SK-N-SH (cell line): ENCODE data around the gene POGK. TPM values are rescaled to one million over a fixed set of nuclear protein-coding genes. Genes with fewer than 3 reads are reported as not detected.

Experiments used
- CTCF ChIA-PET: fragments of 300-600, 350-600 bp; formaldehyde crosslinking; extraction: SDS; loops from one replicate; lab custom pipeline; 2021; lab: Yijun Ruan, JAX
- POLR2A ChIA-PET: fragments of 350-600 bp; sonication (Branson Sonifier 250); formaldehyde crosslinking; extraction: SDS; loops from one replicate; lab custom pipeline; 2020; ENCODE audit warnings: antibody characterized with exemption, inconsistent platforms; lab: Yijun Ruan, JAX
- DNase-seq: peaks from one replicate; pipeline ENCODE4 v3.0.0; 2012
- H2AFZ ChIP-seq: fragments of 200-600 bp; sonication (generic); 2 replicates; pipeline ENCODE4 v1.8.1; 2016; ENCODE audit warnings: antibody characterized with exemption, mild to moderate bottlenecking, low read depth
- H3F3A ChIP-seq: fragments of 200-600 bp; sonication (generic); replicated peaks from 2 replicates; pipeline ENCODE3; 2016; ENCODE audit warnings: antibody characterized with exemption, mild to moderate bottlenecking; ENCODE audit not compliant: insufficient read depth
- H3K27ac ChIP-seq, 2 experiments: fragments of 200-500 bp in 1 of 2; fragments of 200-600 bp in 1 of 2; sonication (Bioruptor generic) in 1 of 2; sonication (generic), shearing (Covaris generic) in 1 of 2; 2 replicates each; pipeline versions ENCODE4 v1.5.1 to v1.6.1; 2014 to 2016; ENCODE audit warnings: low read depth in 2 of 2, inconsistent platforms in 1 of 2, low read length in 1 of 2, mild to moderate bottlenecking in 1 of 2, mixed read lengths in 1 of 2
- H3K27me3 ChIP-seq: fragments of 200-600 bp; sonication (generic), shearing (Covaris generic); 2 replicates; pipeline ENCODE4 v1.6.1; 2016; ENCODE audit warnings: mixed run types; ENCODE audit not compliant: insufficient read depth
- H3K36me3 ChIP-seq, 2 experiments: fragments of 200-500 bp in 1 of 2; fragments of 200-600 bp in 1 of 2; sonication (Bioruptor generic) in 1 of 2; sonication (generic) in 1 of 2; replicated peaks in 1 of 2; 2 replicates each; pipeline versions ENCODE3 to v1.5.1; 2014 to 2016; ENCODE audit warnings: low read length in 1 of 2, mild to moderate bottlenecking in 1 of 2; ENCODE audit not compliant: insufficient read depth in 2 of 2, control insufficient read depth in 1 of 2
- H3K4me1 ChIP-seq, 2 experiments: fragments of 200-500 bp in 1 of 2; fragments of 200-600 bp in 1 of 2; sonication (Bioruptor generic) in 1 of 2; sonication (generic), shearing (Covaris generic) in 1 of 2; 2 replicates each; pipeline versions ENCODE4 v1.5.1 to v1.6.1; 2014 to 2016; ENCODE audit warnings: low read depth in 1 of 2, low read length in 1 of 2, mixed run types in 1 of 2; ENCODE audit not compliant: insufficient read depth in 2 of 2, control insufficient read depth in 1 of 2
- H3K4me2 ChIP-seq: fragments of 200-600 bp; sonication (generic), shearing (Covaris generic); 2 replicates; pipeline ENCODE4 v1.6.1; 2017; ENCODE audit warnings: mixed run types
- H3K4me3 ChIP-seq, 2 experiments: fragments of 200-500 bp in 1 of 2; fragments of 200-600 bp in 1 of 2; sonication (Bioruptor generic) in 1 of 2; sonication (generic), shearing (Covaris generic) in 1 of 2; 2 replicates each; pipeline versions ENCODE4 v1.5.1 to v1.8.1; 2014 to 2016; ENCODE audit warnings: low read depth in 2 of 2, inconsistent platforms in 1 of 2, low read length in 1 of 2, mild to moderate bottlenecking in 1 of 2, mixed read lengths in 1 of 2, moderate library complexity in 1 of 2
- H3K79me2 ChIP-seq: fragments of 200-600 bp; sonication (generic); 2 replicates; pipeline ENCODE4 v1.8.1; 2017; ENCODE audit warnings: mild to moderate bottlenecking; ENCODE audit not compliant: insufficient read depth
- H3K9ac ChIP-seq: fragments of 200-600 bp; sonication (generic); 2 replicates; pipeline ENCODE4 v1.6.1; 2017; ENCODE audit warnings: mixed run types
- H3K9me2 ChIP-seq: fragments of 200-600 bp; sonication (generic); 2 replicates; pipeline ENCODE4 v1.6.1; 2017; ENCODE audit warnings: mixed run types
- H3K9me3 ChIP-seq: fragments of 200-600 bp; sonication (generic); 2 replicates; pipeline ENCODE4 v1.6.1; 2017; ENCODE audit warnings: mixed run types, mild to moderate bottlenecking, moderate library complexity
- H4K20me1 ChIP-seq: fragments of 200-600 bp; sonication (generic); 2 replicates; pipeline ENCODE4 v1.6.1; 2017; ENCODE audit warnings: mild to moderate bottlenecking, mixed run types; ENCODE audit not compliant: insufficient read depth
- CHD2 ChIP-seq: fragments of 150-350 bp; IDR thresholded peaks from 2 replicates; pipeline ENCODE4 v1.6.1; 2018; ENCODE audit warnings: low read length; ENCODE audit not compliant: partially characterized antibody
- FOSL2 ChIP-seq: IDR thresholded peaks from 2 replicates; pipeline ENCODE4 v1.4.0; 2012; ENCODE audit warnings: low read depth, mild to moderate bottlenecking, moderate library complexity, borderline replicate concordance
- FOXJ3 ChIP-seq: sonication (generic); formaldehyde crosslinking; IDR thresholded peaks from 2 replicates; pipeline ENCODE4 v1.5.1; 2020; ENCODE audit warnings: mild to moderate bottlenecking, missing genetic modification reagents
- FOXM1 ChIP-seq: IDR thresholded peaks from 2 replicates; pipeline ENCODE4 v1.4.0; 2012; ENCODE audit warnings: low read depth, mild to moderate bottlenecking
- GABPA ChIP-seq: IDR thresholded peaks from 2 replicates; pipeline ENCODE4 v1.4.0; 2012; ENCODE audit warnings: low read depth, mild to moderate bottlenecking
- JUND ChIP-seq: IDR thresholded peaks from 2 replicates; pipeline ENCODE4 v1.4.0; 2012
- MXI1 ChIP-seq: IDR thresholded peaks from 2 replicates; pipeline ENCODE4 v1.6.1; 2012; ENCODE audit warnings: mild to moderate bottlenecking, low read depth, low read length, improper control_type of control experiment
- RAD21 ChIP-seq: IDR thresholded peaks from 2 replicates; pipeline ENCODE4 v1.6.1; 2012; ENCODE audit warnings: mild to moderate bottlenecking, low read length
- SIN3A ChIP-seq: IDR thresholded peaks from 2 replicates; pipeline ENCODE4 v1.6.1; 2012; ENCODE audit warnings: low read depth, mild to moderate bottlenecking, low read length, moderate library complexity, borderline replicate concordance
- SMC3 ChIP-seq: IDR thresholded peaks from 2 replicates; pipeline ENCODE4 v1.6.1; 2012; ENCODE audit warnings: low read depth, low read length, improper control_type of control experiment
- TAF1 ChIP-seq: IDR thresholded peaks from 2 replicates; pipeline ENCODE4 v1.6.1; 2012; ENCODE audit warnings: low read depth, mild to moderate bottlenecking, low read length, moderate library complexity, borderline replicate concordance
- TEAD4 ChIP-seq: IDR thresholded peaks from 2 replicates; pipeline ENCODE4 v1.4.0; 2012; ENCODE audit warnings: mild to moderate bottlenecking, borderline replicate concordance; ENCODE audit not compliant: insufficient read depth
- YY1 ChIP-seq: IDR thresholded peaks from 2 replicates; pipeline ENCODE4 v1.4.0; 2012; ENCODE audit warnings: low read depth, mild to moderate bottlenecking
- WGBS: methylation state at CpG from one replicate; pipeline ENCODE4 v1.1.6; 2017; ENCODE audit warnings: low lambda C conversion rate; 5-methylcytosine and 5-hydroxymethylcytosine counted together
- polyA plus RNA-seq, 3 experiments: library from polyadenylated mRNA; depleted of rRNA; stranded (reverse); fragments of >200 nt; gene quantifications; 2 replicates each; pipeline ENCODE4 v1.2.3, GENCODE V29; 2012
- TF ChIP-seq, protein P1 (sequence below): IDR thresholded peaks from 2 replicates; pipeline ENCODE4 v1.4.0; 2012; ENCODE audit warnings: low read depth, borderline replicate concordance
- TF ChIP-seq, protein P2 (sequence below): fragments of 150-350 bp; IDR thresholded peaks from 2 replicates; pipeline ENCODE4 v1.6.1; 2017; ENCODE audit warnings: antibody characterized with exemption, low read length, low read depth, borderline replicate concordance
- TF ChIP-seq, protein P3 (sequence below): IDR thresholded peaks from 2 replicates; pipeline ENCODE4 v1.4.0; 2012; ENCODE audit warnings: low read depth
- TF ChIP-seq, protein P4 (sequence below): fragments of 200-600 bp; sonication (generic); IDR thresholded peaks from 2 replicates; pipeline ENCODE4 v1.6.1; 2017; ENCODE audit warnings: antibody characterized with exemption, mild to moderate bottlenecking, moderate library complexity

The POGK gene
- polyA plus RNA-seq, 1 of the 3 experiments (the other 2 are of a cell fraction) = 13.9 TPM

DNA sequence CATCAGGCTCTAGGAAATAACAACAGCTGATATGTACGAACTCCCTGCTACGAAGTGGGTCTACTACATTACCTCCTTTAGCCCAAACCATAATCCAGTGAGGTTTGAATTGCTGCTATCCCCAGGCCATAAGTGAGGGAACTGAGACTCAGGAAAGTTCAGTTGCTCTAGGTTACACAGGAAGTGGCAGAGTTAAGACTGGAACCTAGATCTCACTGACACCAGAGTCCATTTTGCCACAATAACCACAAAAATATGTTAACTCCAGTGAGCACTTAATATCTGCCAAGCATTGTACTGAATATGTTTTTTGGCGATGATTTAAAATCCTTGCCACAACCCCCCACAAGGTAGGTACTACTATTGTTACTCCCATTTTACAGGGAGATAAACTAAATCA is 45.7 kb downstream of the POGK start:
- H3K9me3 ChIP-seq = no peaks in the 10 kb centered on the region
- H3K79me2 ChIP-seq = no peaks in the 10 kb centered on the region
- WGBS = 85% methylated on average over 3 of the region's 3 CpGs
- peaks cover 8% of the 10 kb centered on the region; the same call in 1 of the 2 replicates for H3K27me3 ChIP-seq
- CTCF ChIA-PET = interaction anchor here (1.1 to 2.5 kb wide), 3 partner anchors 25 to 174 kb away, joined by 3 to 7 read pairs (median 4); no protein-coding TSS in a partner anchor
- no peaks in the 10 kb centered on the region for H3K36me3 ChIP-seq
- no peak overlapping the region for H3K4me2 ChIP-seq
- no peak for DNase-seq
- no peak overlapping the region for H3K9ac ChIP-seq
- POLR2A ChIA-PET = no interaction called here
- H3K9me2 ChIP-seq = no peaks in the 10 kb centered on the region
- H2AFZ ChIP-seq = no peak overlapping the region
- no peaks in the 10 kb centered on the region; a peak in 1 of 4 replicates for H3K4me1 ChIP-seq
- TF ChIP-seq, protein P1, sequence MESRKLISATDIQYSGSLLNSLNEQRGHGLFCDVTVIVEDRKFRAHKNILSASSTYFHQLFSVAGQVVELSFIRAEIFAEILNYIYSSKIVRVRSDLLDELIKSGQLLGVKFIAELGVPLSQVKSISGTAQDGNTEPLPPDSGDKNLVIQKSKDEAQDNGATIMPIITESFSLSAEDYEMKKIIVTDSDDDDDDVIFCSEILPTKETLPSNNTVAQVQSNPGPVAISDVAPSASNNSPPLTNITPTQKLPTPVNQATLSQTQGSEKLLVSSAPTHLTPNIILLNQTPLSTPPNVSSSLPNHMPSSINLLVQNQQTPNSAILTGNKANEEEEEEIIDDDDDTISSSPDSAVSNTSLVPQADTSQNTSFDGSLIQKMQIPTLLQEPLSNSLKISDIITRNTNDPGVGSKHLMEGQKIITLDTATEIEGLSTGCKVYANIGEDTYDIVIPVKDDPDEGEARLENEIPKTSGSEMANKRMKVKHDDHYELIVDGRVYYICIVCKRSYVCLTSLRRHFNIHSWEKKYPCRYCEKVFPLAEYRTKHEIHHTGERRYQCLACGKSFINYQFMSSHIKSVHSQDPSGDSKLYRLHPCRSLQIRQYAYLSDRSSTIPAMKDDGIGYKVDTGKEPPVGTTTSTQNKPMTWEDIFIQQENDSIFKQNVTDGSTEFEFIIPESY = no peak
- TF ChIP-seq FOSL2 (no peak), SMC3 (no peak), GABPA (no peak), JUND (no peak), FOXM1 (no peak), RAD21 (no peak), YY1 (no peak), FOXJ3 (CRISPR knock-in tag) (no peak), SIN3A (no peak), MXI1 (no peak), TEAD4 (no peak), TAF1 (no peak), CHD2 (no peak)
- TF ChIP-seq, protein P2, sequence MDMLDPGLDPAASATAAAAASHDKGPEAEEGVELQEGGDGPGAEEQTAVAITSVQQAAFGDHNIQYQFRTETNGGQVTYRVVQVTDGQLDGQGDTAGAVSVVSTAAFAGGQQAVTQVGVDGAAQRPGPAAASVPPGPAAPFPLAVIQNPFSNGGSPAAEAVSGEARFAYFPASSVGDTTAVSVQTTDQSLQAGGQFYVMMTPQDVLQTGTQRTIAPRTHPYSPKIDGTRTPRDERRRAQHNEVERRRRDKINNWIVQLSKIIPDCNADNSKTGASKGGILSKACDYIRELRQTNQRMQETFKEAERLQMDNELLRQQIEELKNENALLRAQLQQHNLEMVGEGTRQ = no peak
- TF ChIP-seq, protein P3, sequence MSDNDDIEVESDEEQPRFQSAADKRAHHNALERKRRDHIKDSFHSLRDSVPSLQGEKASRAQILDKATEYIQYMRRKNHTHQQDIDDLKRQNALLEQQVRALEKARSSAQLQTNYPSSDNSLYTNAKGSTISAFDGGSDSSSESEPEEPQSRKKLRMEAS = no peak
- TF ChIP-seq, protein P4, sequence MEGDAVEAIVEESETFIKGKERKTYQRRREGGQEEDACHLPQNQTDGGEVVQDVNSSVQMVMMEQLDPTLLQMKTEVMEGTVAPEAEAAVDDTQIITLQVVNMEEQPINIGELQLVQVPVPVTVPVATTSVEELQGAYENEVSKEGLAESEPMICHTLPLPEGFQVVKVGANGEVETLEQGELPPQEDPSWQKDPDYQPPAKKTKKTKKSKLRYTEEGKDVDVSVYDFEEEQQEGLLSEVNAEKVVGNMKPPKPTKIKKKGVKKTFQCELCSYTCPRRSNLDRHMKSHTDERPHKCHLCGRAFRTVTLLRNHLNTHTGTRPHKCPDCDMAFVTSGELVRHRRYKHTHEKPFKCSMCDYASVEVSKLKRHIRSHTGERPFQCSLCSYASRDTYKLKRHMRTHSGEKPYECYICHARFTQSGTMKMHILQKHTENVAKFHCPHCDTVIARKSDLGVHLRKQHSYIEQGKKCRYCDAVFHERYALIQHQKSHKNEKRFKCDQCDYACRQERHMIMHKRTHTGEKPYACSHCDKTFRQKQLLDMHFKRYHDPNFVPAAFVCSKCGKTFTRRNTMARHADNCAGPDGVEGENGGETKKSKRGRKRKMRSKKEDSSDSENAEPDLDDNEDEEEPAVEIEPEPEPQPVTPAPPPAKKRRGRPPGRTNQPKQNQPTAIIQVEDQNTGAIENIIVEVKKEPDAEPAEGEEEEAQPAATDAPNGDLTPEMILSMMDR = no peak
- TF ChIP-seq, all 33 proteins: peak for 0
- Histone ChIP-seq H3K4me3 (no peak overlapping the region), H3K27ac (no peak overlapping the region), H4K20me1 (no peaks in the 10 kb centered on the region), H3F3A (no peaks in the 10 kb centered on the region)
